Common myeloid progenitor, CD34-positive (primary cell): Measurements from ENCODE around the gene ANK3. TPM values are rescaled to one million over a fixed set of nuclear protein-coding genes. Genes with fewer than 3 reads are reported as not detected.
A peak's percentile ranks its signal among the peaks of the same experiment; 100 is the strongest.

Source experiments
- CTCF ChIA-PET: fragments of 350-600 bp; sonication (Branson Sonifier 250); formaldehyde crosslinking; loops from one replicate; lab custom pipeline; 2021; ENCODE audit warnings: antibody characterized with exemption; lab: Charles Lee
- POLR2A ChIA-PET: fragments of 350-600 bp; sonication (Branson Sonifier 250); formaldehyde crosslinking; loops from one replicate; lab custom pipeline; 2021; ENCODE audit warnings: antibody characterized with exemption; lab: Charles Lee
- DNase-seq, 3 donors: peaks; one replicate each; pipeline versions ENCODE4 v3.0.0 to v3.0.0-alpha.2; 2013
- H3K27ac ChIP-seq, 2 experiments: 1 replicate in 1 of 2; 2 replicates in 1 of 2; pipeline ENCODE4 v1.7.0; 2013; ENCODE audit warnings: inconsistent platforms in 2 of 2, low read length in 2 of 2, mild to moderate bottlenecking in 2 of 2, low read depth in 1 of 2, moderate library complexity in 1 of 2; ENCODE audit not compliant: severe bottlenecking in 2 of 2, insufficient read depth in 1 of 2, poor library complexity in 1 of 2
- H3K27me3 ChIP-seq, 5 experiments: replicated peaks in 2 of 5; 1 replicate in 3 of 5; 2 replicates in 2 of 5; pipeline versions ENCODE4 v1.6.1 to v1.7.0; 2013; ENCODE audit warnings: low read length in 4 of 5, mild to moderate bottlenecking in 2 of 5, moderate library complexity in 2 of 5, inconsistent platforms in 1 of 5; ENCODE audit not compliant: insufficient read depth in 5 of 5, control insufficient read depth in 4 of 5
- H3K36me3 ChIP-seq, 4 experiments: 1 replicate in 2 of 4; 2 replicates in 2 of 4; pipeline versions ENCODE4 v1.6.1 to v1.7.0; 2013; ENCODE audit warnings: low read length in 3 of 4, control low read depth in 1 of 4, mild to moderate bottlenecking in 1 of 4; ENCODE audit not compliant: control insufficient read depth in 4 of 4, insufficient read depth in 4 of 4
- H3K4me1 ChIP-seq, 4 experiments: 1 replicate in 3 of 4; 2 replicates in 1 of 4; pipeline versions ENCODE4 v1.6.1 to v1.7.1; 2013; ENCODE audit warnings: low read length in 3 of 4, mild to moderate bottlenecking in 3 of 4, control low read depth in 1 of 4, inconsistent platforms in 1 of 4, moderate library complexity in 1 of 4; ENCODE audit not compliant: control insufficient read depth in 4 of 4, insufficient read depth in 4 of 4; ENCODE audit errors: control extremely low read depth in 1 of 4
- H3K4me3 ChIP-seq, 7 experiments: 1 replicate in 4 of 7; 2 replicates in 3 of 7; pipeline versions ENCODE4 v1.5.1 to v1.7.0; 2013; ENCODE audit warnings: mild to moderate bottlenecking in 7 of 7, low read length in 6 of 7, moderate library complexity in 6 of 7, inconsistent platforms in 2 of 7, low read depth in 2 of 7, control low read depth in 1 of 7; ENCODE audit not compliant: insufficient read depth in 4 of 7, control insufficient read depth in 1 of 7; ENCODE audit errors: extremely low read depth in 1 of 7
- H3K9me3 ChIP-seq, 5 experiments: 1 replicate in 4 of 5; 2 replicates in 1 of 5; pipeline versions ENCODE4 v1.6.1 to v1.7.1; 2013; ENCODE audit warnings: low read length in 4 of 5, mild to moderate bottlenecking in 2 of 5, inconsistent platforms in 1 of 5, low read depth in 1 of 5, moderate library complexity in 1 of 5; ENCODE audit not compliant: control insufficient read depth in 4 of 5, insufficient read depth in 2 of 5; ENCODE audit errors: control extremely low read depth in 1 of 5
- WGBS: methylation state at CpG from one replicate; pipeline ENCODE4 v1.1.5; 2013; ENCODE audit not compliant: insufficient coverage; 5-methylcytosine and 5-hydroxymethylcytosine counted together
- polyA plus RNA-seq: library from polyadenylated mRNA; unstranded; fragments of 120-200 nt; gene quantifications from one replicate; pipeline ENCODE4 v1.2.1, GENCODE V29; 2013

Gene ANK3
- polyA plus RNA-seq, result 4.8 TPM

DNA sequence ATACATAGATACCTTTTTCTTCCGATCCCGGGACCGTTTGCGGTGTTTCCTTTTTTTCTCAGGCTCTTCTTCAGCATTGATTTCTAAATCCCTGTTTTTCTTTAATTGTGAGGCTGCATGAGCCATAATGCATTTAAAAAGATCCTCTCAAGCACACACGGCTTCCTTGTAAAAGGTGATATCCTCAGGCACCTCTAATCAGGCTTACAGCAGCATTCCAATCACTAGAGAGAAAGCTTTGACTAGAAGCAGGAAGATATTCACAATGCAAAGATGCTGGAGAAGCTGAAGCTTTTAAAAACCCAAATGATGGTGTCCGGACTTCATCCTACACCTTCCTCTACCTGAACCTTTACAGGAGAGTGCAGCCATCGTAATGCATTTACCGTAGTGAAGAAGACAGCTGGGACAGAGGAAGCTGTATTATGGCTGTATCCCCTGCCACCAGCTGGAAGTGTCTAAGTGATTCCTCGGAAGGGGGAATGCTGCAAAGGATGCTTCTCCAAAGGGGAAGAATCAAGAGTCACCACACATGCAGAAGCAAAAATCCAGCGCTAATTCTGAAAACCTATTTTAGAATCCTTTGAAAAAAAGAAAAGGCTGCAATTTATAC lies at the start of gene ANK3:
Gene ANK3 (minus strand): TSS at position 463 of the 613 bp plus-strand sequence. CDS start 337 bp downstream, at position 126.
- H3K9me3 ChIP-seq, result no peaks in the 10 kb centered on the region
- no peaks in the 10 kb centered on the region for H3K27me3 ChIP-seq
- no peak within 1 kb of the TSS for H3K27ac ChIP-seq
- peaks cover 0 to 2% (median 0%) of the 10 kb centered on the region in 4 experiments for H3K4me1 ChIP-seq
- 90% methylated on average over 8 of the region's 10 CpGs for WGBS
- ChIA-PET CTCF (no interaction called here), POLR2A (no interaction called here)
- peaks cover 0 to 2% (median 0%) of the 10 kb centered on the region in 4 experiments for H3K36me3 ChIP-seq
- no peak within 1 kb of the TSS for H3K4me3 ChIP-seq
- no peak for DNase-seq

DNA sequence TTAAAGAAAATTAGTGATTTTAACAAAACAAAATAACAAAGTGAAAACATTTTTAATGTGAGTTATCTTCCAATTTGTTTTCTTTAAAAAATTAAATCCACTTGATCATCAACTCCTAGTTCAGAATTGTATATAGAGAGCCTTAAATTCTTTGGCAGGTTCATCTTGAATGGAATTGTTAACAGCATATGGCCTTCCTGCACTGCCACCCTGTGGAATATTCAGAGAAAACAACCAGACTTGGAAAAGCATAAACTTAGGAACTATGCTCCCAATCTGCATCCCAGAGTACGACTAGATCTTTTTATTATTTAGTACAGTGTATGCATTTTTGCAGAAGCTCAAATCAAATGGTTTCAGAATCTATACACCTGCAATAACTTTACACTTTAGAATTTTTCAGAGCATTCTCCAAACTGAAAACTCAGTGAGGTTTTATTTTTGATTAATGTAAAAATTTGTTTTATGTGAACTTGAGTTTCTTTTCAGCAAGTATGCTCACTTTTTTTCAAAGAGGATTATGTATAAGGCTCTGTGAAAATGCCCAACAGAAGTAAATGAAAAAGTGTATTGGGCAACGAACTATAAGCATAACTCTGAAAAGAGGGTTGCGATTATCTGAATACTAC lies 44.9 kb upstream of the ANK3 start:
- DNase-seq, result peak; percentile 42 to 57 (median 46)
- H3K4me3 ChIP-seq, result no peak overlapping the region
- no peak overlapping the region for H3K27ac ChIP-seq
- no peaks in the 10 kb centered on the region for H3K27me3 ChIP-seq
- H3K9me3 ChIP-seq, result no peaks in the 10 kb centered on the region
- POLR2A ChIA-PET, result no interaction called here
- CTCF ChIA-PET, result interaction anchor here (1.1 to 2.0 kb wide), 10 partner anchors 9 to 809 kb away, joined by 3 to 12 read pairs (median 5); no protein-coding TSS in a partner anchor
- no peaks in the 10 kb centered on the region for H3K4me1 ChIP-seq
- no CpG with 5 or more reads among the region's 3 CpGs for WGBS
- H3K36me3 ChIP-seq, result no peaks in the 10 kb centered on the region

DNA sequence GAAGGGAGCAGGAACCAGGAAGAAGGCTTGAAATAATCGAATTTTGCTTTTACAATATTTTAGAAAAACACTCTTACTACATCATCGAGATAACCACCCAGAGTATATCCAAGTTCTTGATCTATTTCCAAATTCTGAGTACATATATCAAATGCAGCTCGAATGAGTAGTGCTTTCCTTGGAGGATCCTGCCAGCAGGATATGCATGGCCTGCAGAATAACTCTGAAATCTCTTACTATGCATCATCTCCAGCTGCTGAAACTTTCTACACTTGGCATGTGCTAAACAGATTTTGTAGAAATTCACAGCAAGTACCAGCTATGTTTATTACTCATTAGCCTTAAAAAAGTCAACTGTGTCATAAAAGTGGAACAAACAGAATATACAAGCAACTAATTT lies 44.0 kb upstream of the ANK3 start:
- WGBS, result 50% methylated on average over 1 of the region's 3 CpGs
- no peak overlapping the region for H3K27ac ChIP-seq
- CTCF ChIA-PET, result interaction anchor here (1.1 to 2.0 kb wide), 9 partner anchors 10 to 808 kb away, joined by 3 to 12 read pairs (median 5); no protein-coding TSS in a partner anchor

DNA sequence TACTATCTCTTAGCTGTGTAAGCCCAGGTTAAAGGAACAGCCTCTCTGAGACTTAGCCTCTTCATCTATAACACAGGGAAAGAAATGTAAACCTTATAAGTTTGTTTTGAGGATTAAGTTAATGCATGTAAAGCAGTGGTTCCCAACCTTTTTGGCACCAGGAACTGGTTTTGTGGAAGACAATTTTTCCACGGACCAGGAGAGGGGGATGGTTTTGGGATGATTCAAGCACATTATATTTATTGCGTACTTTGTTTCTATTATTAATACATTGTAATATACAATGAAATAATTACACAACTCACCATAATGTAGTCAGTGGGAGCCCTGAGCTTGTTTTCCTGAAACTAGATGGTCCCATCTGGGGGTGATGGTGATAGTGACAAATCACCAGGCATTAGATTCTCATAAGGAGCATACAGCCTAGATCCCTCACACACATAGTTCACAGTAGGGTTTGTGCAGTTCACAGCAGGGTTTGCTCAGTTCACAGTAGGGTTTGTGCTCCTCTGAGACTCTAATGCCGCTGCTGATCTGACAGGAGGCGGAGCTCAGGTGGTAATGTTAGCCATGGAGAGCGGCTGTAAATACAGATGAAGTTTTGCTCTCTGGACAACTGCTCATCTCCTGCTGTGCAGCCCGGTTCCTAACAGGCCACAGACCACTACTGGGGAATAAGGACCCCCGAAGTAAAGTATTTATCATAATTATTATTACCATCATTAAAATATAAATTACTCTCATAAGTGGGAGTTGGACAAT lies 41.3 kb upstream of the ANK3 start:
- H3K4me1 ChIP-seq, result no peaks in the 10 kb centered on the region
- ChIA-PET POLR2A (interaction anchor here (0.5 to 0.6 kb wide), 2 partner anchors 381 to 1068 kb away, joined by 3 to 4 read pairs; no protein-coding TSS in a partner anchor), CTCF (interaction anchor here (0.8 to 2.0 kb wide), 3 partner anchors 8 to 316 kb away, joined by 3 to 10 read pairs (median 3); no protein-coding TSS in a partner anchor)
- WGBS, result 80% methylated on average over 3 of the region's 7 CpGs
- H3K9me3 ChIP-seq, result no peaks in the 10 kb centered on the region
- DNase-seq, result no peak
- H3K27ac ChIP-seq, result no peak overlapping the region
- H3K27me3 ChIP-seq, result no peaks in the 10 kb centered on the region
- no peaks in the 10 kb centered on the region for H3K36me3 ChIP-seq
- H3K4me3 ChIP-seq, result no peak overlapping the region

More for the DNA sequence above, 44.0 kb upstream of the ANK3 start:
- H3K4me1 ChIP-seq, result no peaks in the 10 kb centered on the region
- DNase-seq, result no peak
- no peaks in the 10 kb centered on the region for H3K27me3 ChIP-seq
- POLR2A ChIA-PET, result no interaction called here
- H3K9me3 ChIP-seq, result no peaks in the 10 kb centered on the region
- H3K4me3 ChIP-seq, result no peak overlapping the region
- no peaks in the 10 kb centered on the region for H3K36me3 ChIP-seq

DNA sequence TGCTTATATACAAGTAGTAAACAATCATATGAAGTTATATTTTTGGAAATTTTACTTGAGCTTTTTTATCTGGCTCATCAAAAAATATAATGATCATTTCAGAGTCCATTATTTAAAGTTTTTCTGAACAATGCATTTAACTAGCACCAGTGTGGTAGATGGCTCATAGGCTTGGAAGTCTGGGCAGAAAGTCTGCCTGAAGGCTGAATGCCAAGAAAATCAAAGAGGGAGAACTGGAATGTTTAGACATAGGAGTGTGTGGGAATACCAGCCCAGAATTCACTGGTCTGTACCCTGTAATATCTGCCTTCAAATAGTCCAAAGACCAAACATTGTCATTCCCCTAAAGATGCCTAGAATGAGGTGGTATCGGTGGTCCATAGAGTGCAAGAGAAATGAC lies 40.3 kb upstream of the ANK3 start:
- H3K27ac ChIP-seq, result no peak overlapping the region
- no peaks in the 10 kb centered on the region for H3K27me3 ChIP-seq
- no peak for DNase-seq
- H3K9me3 ChIP-seq, result no peaks in the 10 kb centered on the region
- POLR2A ChIA-PET, result no interaction called here
- H3K4me1 ChIP-seq, result no peaks in the 10 kb centered on the region
- H3K4me3 ChIP-seq, result no peak overlapping the region
- no peaks in the 10 kb centered on the region for H3K36me3 ChIP-seq
- CTCF ChIA-PET, result interaction anchor here (0.6 to 2.0 kb wide), 5 partner anchors 9 to 315 kb away, joined by 3 to 10 read pairs (median 3); no protein-coding TSS in a partner anchor
- WGBS, result no CpG with 5 or more reads among the region's 1 CpG

DNA sequence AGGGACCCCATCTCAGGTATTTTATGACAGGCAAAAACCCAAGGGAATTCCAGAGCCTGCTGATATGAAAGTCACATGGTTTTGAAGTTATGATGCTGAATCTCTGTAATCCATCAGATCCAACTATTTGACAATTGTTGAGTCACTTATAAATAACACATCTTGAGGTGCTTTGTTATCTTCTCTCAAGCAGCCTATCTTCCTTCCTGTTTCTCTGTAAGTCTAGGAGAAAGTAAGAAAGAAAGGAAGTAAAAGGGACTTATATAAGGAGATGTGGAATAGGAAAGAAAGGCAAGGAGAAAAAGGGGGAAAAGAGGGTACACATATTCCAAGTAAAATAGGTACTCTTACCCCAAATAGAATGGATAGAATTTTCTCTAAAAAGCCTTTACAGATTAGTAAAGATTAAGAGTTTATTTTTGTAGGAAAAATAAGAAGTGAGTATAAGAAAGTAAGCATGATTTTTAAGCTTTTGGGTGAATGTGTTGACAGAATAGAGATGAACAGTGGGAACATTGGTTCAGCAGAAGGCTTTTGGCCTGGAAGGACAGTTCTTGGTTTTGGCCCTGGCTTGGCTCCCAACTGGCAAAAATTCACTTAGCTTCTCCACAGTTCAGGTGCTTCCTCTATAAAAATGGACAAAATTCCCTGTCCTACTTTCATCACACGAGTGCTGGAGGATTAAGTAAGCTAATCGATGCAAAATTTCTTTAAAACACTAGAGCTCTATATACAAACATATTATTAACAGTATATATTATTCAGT lies 39.6 kb upstream of the ANK3 start:
- H3K27ac ChIP-seq, result no peak overlapping the region
- no peaks in the 10 kb centered on the region for H3K36me3 ChIP-seq
- peak in 2 of 3 donors; percentile 27 to 66 for DNase-seq
- no peak overlapping the region for H3K4me3 ChIP-seq
- H3K9me3 ChIP-seq, result no peaks in the 10 kb centered on the region
- no peaks in the 10 kb centered on the region for H3K4me1 ChIP-seq
- CTCF ChIA-PET, result interaction anchor here (1.1 to 2.0 kb wide), 3 partner anchors 223 to 328 kb away, joined by 3 to 10 read pairs (median 3); no protein-coding TSS in a partner anchor
- POLR2A ChIA-PET, result no interaction called here
- H3K27me3 ChIP-seq, result no peaks in the 10 kb centered on the region
- no CpG with 5 or more reads among the region's 2 CpGs for WGBS
